ENCODE measurements around the gene DCLK1. TPM values are rescaled to one million over a fixed set of nuclear protein-coding genes. Genes with fewer than 3 reads are reported as not detected.

The DCLK1 gene
- total and polyA plus RNA-seq, 10 of the 15 experiments (the other 5 are each of a cell fraction or from before 2014, with no cell fraction given): not detected

- Histone ChIP-seq H3K9me3 (replicated peaks; ENCODE audit: control insufficient read depth, insufficient read depth, low read length) (no peaks in the 10 kb centered on the region), H3K36me3 (ENCODE audit: control insufficient read depth in 2 of 2, insufficient read depth in 2 of 2, low read length in 1 of 2) (no peaks in the 10 kb centered on the region), H3K4me2 (ENCODE audit: control insufficient read depth, insufficient read depth) (no peak overlapping the region), H2AFZ (ENCODE audit: control insufficient read depth, low read depth, low read length) (no peak overlapping the region), H3K27ac (ENCODE audit: control insufficient read depth, insufficient read depth) (no peak overlapping the region), H3K4me1 (ENCODE audit: control insufficient read depth, insufficient read depth, low read length) (no peaks in the 10 kb centered on the region), H3K4me3 (no peak overlapping the region), H3K27me3 (replicated peaks in 1 of 2; ENCODE audit: control insufficient read depth in 2 of 2, insufficient read depth in 2 of 2, low read length in 1 of 2) (no peaks in the 10 kb centered on the region), H3K9ac (ENCODE audit: control insufficient read depth, insufficient read depth, low read length) (no peak overlapping the region), H4K20me1 (ENCODE audit: control insufficient read depth, insufficient read depth) (no peaks in the 10 kb centered on the region), H3K79me2 (ENCODE audit: control insufficient read depth, insufficient read depth, low read length) (no peaks in the 10 kb centered on the region)
- CTCF ChIA-PET: no interaction called here
- DNase-seq (ENCODE audit: low read depth, low spot score): no peak
- SMC1A ChIA-PET (ENCODE audit: uncharacterized antibody, unreplicated experiment): no interaction called here
- no peak for ATAC-seq
- 1% methylated on average over 4 of the region's 4 CpGs for WGBS (ENCODE audit: insufficient coverage, insufficient replicate concordance, low lambda C conversion rate, missing lambda C conversion rate)
- TF ChIP-seq KLF5 (IDR thresholded peaks at IDR 0.05; ENCODE audit: partially characterized antibody) (no peak), KAT2A (conservative IDR thresholded peaks at IDR 0.05; ENCODE audit: control insufficient read depth, low read depth, low read length) (no peak), MEF2B (IDR thresholded peaks at IDR 0.05; ENCODE audit: partially characterized antibody, poor library complexity, severe bottlenecking) (no peak), DPF2 (IDR thresholded peaks at IDR 0.05) (no peak), TBL1XR1 (IDR thresholded peaks at IDR 0.05; ENCODE audit: low read depth, low read length) (no peak), ZBTB33 (IDR thresholded peaks at IDR 0.05) (no peak), PAX5 (IDR thresholded peaks at IDR 0.05; ENCODE audit: borderline replicate concordance, low read depth, low read length) (no peak), MYB (IDR thresholded peaks at IDR 0.05; ENCODE audit: borderline replicate concordance, low read depth, low read length) (no peak), USF2 (IDR thresholded peaks at IDR 0.05; ENCODE audit: borderline replicate concordance, low read depth, low read length) (no peak), STAT3 (IDR thresholded peaks at IDR 0.05; ENCODE audit: low read depth, low read length) (no peak), RELA (IDR thresholded peaks at IDR 0.05; ENCODE audit: borderline replicate concordance, partially characterized antibody) (no peak), JUNB (IDR thresholded peaks at IDR 0.05) (no peak)
- POLR2A ChIA-PET: interaction anchor here (0.6 kb wide), 1 partner anchor 1909 kb away, joined by 3 read pairs; no protein-coding TSS in a partner anchor
- intact Hi-C loops (cut with micrococcal nuclease; ENCODE audit: unreplicated experiment): no loop called here
- FAIRE-seq: no peak
- RAD21 ChIA-PET (ENCODE audit: unreplicated experiment): no interaction called here
- in situ Hi-C loops (cut with MboI): no loop called here
- BruUV-seq (replicated peaks): no TSS peak
Measured at GRCh38 chr13:36158611-36159010, 27.4 kb upstream of the DCLK1 start.
